Measurements from ENCODE around the gene FGF19. TPM values are rescaled to one million over a fixed set of nuclear protein-coding genes. Genes with fewer than 3 reads are reported as not detected.

The FGF19 gene
- total and polyA plus RNA-seq, 9 of the 15 experiments (the other 6 are each of a cell fraction or from before 2014, with no cell fraction given), result 0.11 TPM; not detected in 8

- TF ChIP-seq MGA (IDR thresholded peaks at IDR 0.05) (peak; percentile 52; the same call in 1 of the 2 replicates), HMGXB4 (CRISPR knock-in tag; IDR thresholded peaks at IDR 0.05) (peak; percentile 16; the same call in 1 of the 2 replicates), ZKSCAN8 (CRISPR knock-in tag; IDR thresholded peaks at IDR 0.05) (no peak), MAZ (CRISPR knock-in tag; conservative IDR thresholded peaks at IDR 0.05 in 1 of 2, IDR thresholded peaks at IDR 0.05 in 1 of 2) (peak; percentile 58 to 83; a peak in 2 of 4 replicates), ATF1 (CRISPR knock-in tag; IDR thresholded peaks at IDR 0.05) (no peak), ATF1 (tag; IDR thresholded peaks at IDR 0.05) (peak; percentile 43; the same call in 1 of the 2 replicates), HCFC1 (IDR thresholded peaks at IDR 0.05; ENCODE audit: low read depth, low read length) (peak; percentile 74), NONO (IDR thresholded peaks at IDR 0.05; ENCODE audit: low read depth in 2 of 2, low read length in 1 of 2) (no peak), RBM34 (IDR thresholded peaks at IDR 0.05; ENCODE audit: borderline replicate concordance, insufficient read depth, low read length) (no peak), SUPT5H (IDR thresholded peaks at IDR 0.05) (peak; percentile 94), CTCF (IDR thresholded peaks at IDR 0.05 in 2 of 3, conservative IDR thresholded peaks at IDR 0.05 in 1 of 3; ENCODE audit: insufficient read depth in 2 of 3, low read depth in 1 of 3, low read length in 3 of 3) (0 out of 6 replicates have a peak, but pooled peaks of 1 of the 3 experiments have one; percentile 0)
These were observed 28.7 kb downstream of the FGF19 start, which contains the start of gene LTO1 (continued) for GRCh38 chr11:69674886-69675714.
